ENCODE measurements around the gene BLZF1. TPM values are rescaled to one million over a fixed set of nuclear protein-coding genes. Genes with fewer than 3 reads are reported as not detected.

BLZF1 gene
- total RNA-seq, 2 donors from 2014 or later: 20.5 to 24.4 TPM

GRCh38 chr1:169364948-169365347 lies 3.0 kb upstream of the BLZF1 start:
- H3K9me3 ChIP-seq: no peaks in the 10 kb centered on the region
- no peaks in the 10 kb centered on the region for H3K27me3 ChIP-seq
- intact Hi-C loops (cut with DNase I): loop anchor here (5.0 to 10.0 kb wide), 2 partner anchors 180 to 228 kb away; no protein-coding TSS in a partner anchor
- no peak overlapping the region for H3K4me3 ChIP-seq
- H3K9ac ChIP-seq (ENCODE audit: low read depth in 2 of 2, low read length in 2 of 2): no peak overlapping the region
- H3K36me3 ChIP-seq: no peaks in the 10 kb centered on the region
- no peaks in the 10 kb centered on the region for H3K4me1 ChIP-seq
- DNase-seq: no peak
- H3K27ac ChIP-seq: no peak overlapping the region
- TF ChIP-seq CTCF (IDR thresholded peaks at IDR 0.05): no peak

GRCh38 chr1:169367096-169367685 lies 804 bp upstream of the BLZF1 start:
- peak overlapping the region in 1 of 2 donors; percentile 92 for H3K9ac ChIP-seq (ENCODE audit: low read depth in 2 of 2, low read length in 2 of 2)
- H3K27ac ChIP-seq: peak overlapping the region; percentile 31
- TF ChIP-seq CTCF (IDR thresholded peaks at IDR 0.05): no peak
- intact Hi-C loops (cut with DNase I): loop anchor here (10.0 kb wide), 1 partner anchor 178 kb away; no protein-coding TSS in a partner anchor
- no peaks in the 10 kb centered on the region for H3K4me1 ChIP-seq
- H3K27me3 ChIP-seq: no peaks in the 10 kb centered on the region
- no peak for DNase-seq
- peak overlapping the region; percentile 68 for H3K4me3 ChIP-seq
- no peaks in the 10 kb centered on the region for H3K36me3 ChIP-seq
- H3K9me3 ChIP-seq: no peaks in the 10 kb centered on the region

- Histone ChIP-seq H3K4me1 (no peaks in the 10 kb centered on the region), H3K9me3 (no peaks in the 10 kb centered on the region), H3K4me3 (peak overlapping the region; percentile 68), H3K27me3 (no peaks in the 10 kb centered on the region), H3K9ac (ENCODE audit: low read depth in 2 of 2, low read length in 2 of 2) (peak overlapping the region; percentile 80 to 92), H3K36me3 (no peaks in the 10 kb centered on the region), H3K27ac (peak overlapping the region; percentile 86)
- TF ChIP-seq CTCF (IDR thresholded peaks at IDR 0.05): no peak
- DNase-seq: peak; percentile 28
- intact Hi-C loops (cut with DNase I): loop anchor here (10.0 kb wide), 1 partner anchor 176 kb away; no protein-coding TSS in a partner anchor
These were observed 393 bp downstream of the BLZF1 start for GRCh38 chr1:169368406-169368769.

GRCh38 chr1:169371404-169371803 lies 3.4 kb downstream of the BLZF1 start:
- no peaks in the 10 kb centered on the region for H3K36me3 ChIP-seq
- intact Hi-C loops (cut with DNase I): no loop called here

GRCh38 chr1:169381162-169381561 lies 13.2 kb downstream of the BLZF1 start:
- H3K4me1 ChIP-seq: no peaks in the 10 kb centered on the region
- H3K9me3 ChIP-seq: no peaks in the 10 kb centered on the region
- no peak overlapping the region for H3K27ac ChIP-seq
- no peak overlapping the region for H3K4me3 ChIP-seq
- no peak overlapping the region for H3K9ac ChIP-seq (ENCODE audit: low read depth in 2 of 2, low read length in 2 of 2)
- intact Hi-C loops (cut with DNase I): no loop called here
- no peak for DNase-seq
- no peak for TF ChIP-seq CTCF (IDR thresholded peaks at IDR 0.05)
- no peaks in the 10 kb centered on the region for H3K27me3 ChIP-seq
- no peaks in the 10 kb centered on the region for H3K36me3 ChIP-seq

More at GRCh38 chr1:169371404-169371803, 3.4 kb downstream of the BLZF1 start:
- H3K4me3 ChIP-seq: no peak overlapping the region
- H3K27me3 ChIP-seq: no peaks in the 10 kb centered on the region
- H3K9ac ChIP-seq (ENCODE audit: low read depth in 2 of 2, low read length in 2 of 2): no peak overlapping the region
- no peaks in the 10 kb centered on the region for H3K9me3 ChIP-seq
- no peaks in the 10 kb centered on the region for H3K4me1 ChIP-seq
- no peak for TF ChIP-seq CTCF (IDR thresholded peaks at IDR 0.05)
- no peak overlapping the region for H3K27ac ChIP-seq
- DNase-seq: no peak
